ENCODE data around the gene EML4. TPM values are rescaled to one million over a fixed set of nuclear protein-coding genes. Genes with fewer than 3 reads are reported as not detected.

Gene EML4
- total and polyA plus RNA-seq, 2 of the 13 experiments (the other 11 are each of a cell fraction or from before 2014, with no cell fraction given), result 243 to 476 TPM

- TF ChIP-seq ATF4 (CRISPR knock-in tag; IDR thresholded peaks at IDR 0.05) (peak in 1 of 2 experiments; percentile 74; a peak in 2 of 4 replicates), HBP1 (CRISPR knock-in tag; IDR thresholded peaks at IDR 0.05; ENCODE audit: low read depth) (no peak), HMG20A (CRISPR knock-in tag; IDR thresholded peaks at IDR 0.05; ENCODE audit: borderline replicate concordance) (peak; percentile 87; the same call in 1 of the 2 replicates), SOX5 (CRISPR knock-in tag; IDR thresholded peaks at IDR 0.05; ENCODE audit: borderline replicate concordance) (peak; percentile 98), ZNF256 (CRISPR knock-in tag; conservative IDR thresholded peaks at IDR 0.05) (no peak), TMF1 (CRISPR knock-in tag; IDR thresholded peaks at IDR 0.05; ENCODE audit: low read depth) (no peak), GZF1 (CRISPR knock-in tag; IDR thresholded peaks at IDR 0.05) (peak; percentile 62; the same call in 1 of the 2 replicates), KAT7 (CRISPR knock-in tag; IDR thresholded peaks at IDR 0.05; ENCODE audit: borderline replicate concordance) (peak; percentile 89), ZMYM3 (CRISPR knock-in tag; IDR thresholded peaks at IDR 0.05) (peak; percentile 54; the same call in 1 of the 2 replicates), SMAD9 (CRISPR knock-in tag; IDR thresholded peaks at IDR 0.05) (no peak), MBD4 (IDR thresholded peaks at IDR 0.05; ENCODE audit: borderline replicate concordance, low read length) (peak; percentile 87; the same call in 1 of the 2 replicates), ZNF354B (CRISPR knock-in tag; IDR thresholded peaks at IDR 0.05) (no peak), IRF9 (CRISPR knock-in tag; IDR thresholded peaks at IDR 0.05; ENCODE audit: borderline replicate concordance) (peak; percentile 63), PRDM10 (CRISPR knock-in tag; IDR thresholded peaks at IDR 0.05; ENCODE audit: low read depth) (peak; percentile 28; the same call in 1 of the 2 replicates), IRF1 (CRISPR knock-in tag; IDR thresholded peaks at IDR 0.05; ENCODE audit: low read depth) (no peak; the same call in 1 of the 2 replicates), ZSCAN25 (CRISPR knock-in tag; IDR thresholded peaks at IDR 0.05) (peak; percentile 77; the same call in 1 of the 2 replicates), MLLT10 (CRISPR knock-in tag; IDR thresholded peaks at IDR 0.05) (no peak), ZKSCAN5 (CRISPR knock-in tag; IDR thresholded peaks at IDR 0.05) (no peak), PITX1 (CRISPR knock-in tag; IDR thresholded peaks at IDR 0.05) (peak; percentile 82; the same call in 1 of the 2 replicates)
These were observed 31.9 kb upstream of the EML4 start (continued) for GRCh38 chr2:42137125-42137841.

Measured in HepG2 (cell line).